HEK293 (cell line): Measurements from ENCODE around the gene NFS1.

Source experiments
- BCL11A ChIP-seq: fragments of 450-650 bp; formaldehyde crosslinking; IDR thresholded peaks from 2 replicates; pipeline ENCODE4 v1.5.1; 2016; ENCODE audit warnings: low read depth, missing biosample characterization, missing genetic modification characterization
- CTCF ChIP-seq: fragments of 450-650 bp; formaldehyde crosslinking; IDR thresholded peaks from 2 replicates; pipeline ENCODE4 v1.5.1; 2016; ENCODE audit warnings: missing biosample characterization, missing genetic modification characterization
- KLF16 ChIP-seq: fragments of 450-650 bp; formaldehyde crosslinking; IDR thresholded peaks from 2 replicates; pipeline ENCODE4 v1.5.1; 2017; ENCODE audit warnings: missing biosample characterization, missing genetic modification characterization
- YY1 ChIP-seq: fragments of 450-650 bp; formaldehyde crosslinking; IDR thresholded peaks from 2 replicates; pipeline ENCODE4 v1.5.1; 2018; ENCODE audit warnings: missing biosample characterization, missing genetic modification characterization
- ZBTB11 ChIP-seq: fragments of 450-650 bp; formaldehyde crosslinking; conservative IDR thresholded peaks from 2 replicates; pipeline ENCODE4 v1.5.1; 2016; ENCODE audit warnings: low read depth, missing biosample characterization, missing genetic modification characterization
- ZFP3 ChIP-seq: fragments of 450-650 bp; formaldehyde crosslinking; IDR thresholded peaks from 2 replicates; pipeline ENCODE4 v1.5.1; 2016; ENCODE audit warnings: low read depth, missing biosample characterization, missing genetic modification characterization
- ZNF138 ChIP-seq: fragments of 450-650 bp; formaldehyde crosslinking; IDR thresholded peaks from 2 replicates; pipeline ENCODE4 v1.5.1; 2016; ENCODE audit warnings: missing biosample characterization, missing genetic modification characterization, borderline replicate concordance
- ZNF184 ChIP-seq: fragments of 450-650 bp; IDR thresholded peaks from 2 replicates; pipeline ENCODE4 v1.5.1; 2018; ENCODE audit warnings: missing biosample characterization, mild to moderate bottlenecking, missing genetic modification characterization
- ZNF214 ChIP-seq: fragments of 450-650 bp; formaldehyde crosslinking; IDR thresholded peaks from 2 replicates; pipeline ENCODE4 v1.5.1; 2017; ENCODE audit warnings: missing biosample characterization, mild to moderate bottlenecking, missing genetic modification characterization, borderline replicate concordance
- ZNF24 ChIP-seq: fragments of 450-650 bp; formaldehyde crosslinking; IDR thresholded peaks from 2 replicates; pipeline ENCODE4 v1.5.1; 2016; ENCODE audit warnings: missing biosample characterization, missing genetic modification characterization
- ZNF362 ChIP-seq: fragments of 450-650 bp; formaldehyde crosslinking; IDR thresholded peaks from 2 replicates; pipeline ENCODE4 v1.5.1; 2016; ENCODE audit warnings: missing biosample characterization, missing genetic modification characterization
- ZNF366 ChIP-seq: fragments of 450-650 bp; formaldehyde crosslinking; conservative IDR thresholded peaks from 2 replicates; pipeline ENCODE4 v1.5.1; 2016; ENCODE audit warnings: missing biosample characterization, missing genetic modification characterization
- ZNF513 ChIP-seq: fragments of 450-650 bp; IDR thresholded peaks from 2 replicates; pipeline ENCODE4 v1.5.1; 2018; ENCODE audit warnings: missing biosample characterization, missing genetic modification characterization
- ZNF768 ChIP-seq: fragments of 450-650 bp; formaldehyde crosslinking; IDR thresholded peaks from 2 replicates; pipeline ENCODE4 v1.5.1; 2018; ENCODE audit warnings: missing biosample characterization, mild to moderate bottlenecking, missing genetic modification characterization

GRCh38 chr20:35630636-35631035, 68.5 kb downstream of the NFS1 start:
- TF ChIP-seq ZBTB11 (no peak), ZNF366 (tag by site-specific recombination) (no peak), CTCF (tag by site-specific recombination) (no peak), ZNF362 (tag by site-specific recombination) (no peak), ZNF513 (tag by site-specific recombination) (no peak), KLF16 (tag by site-specific recombination) (no peak), ZNF138 (tag by site-specific recombination) (no peak), ZNF24 (tag by site-specific recombination) (no peak), YY1 (no peak), ZNF184 (tag by site-specific recombination) (no peak), ZNF214 (tag by site-specific recombination) (no peak), ZFP3 (tag by site-specific recombination) (no peak), ZNF768 (tag by site-specific recombination) (no peak), BCL11A (tag by site-specific recombination) (no peak)
